Adrenal gland (tissue), 5 donors: ENCODE results near the gene ITGA6.

Experiments
- POLR2A ChIP-seq, 2 donors: fragments of 450-650 bp; IDR thresholded peaks; one replicate each; pipeline ENCODE4 v1.6.1; 2017; ENCODE audit warnings: antibody characterized with exemption in 2 of 2, mild to moderate bottlenecking in 2 of 2, moderate library complexity in 1 of 2
- TF ChIP-seq, protein P1 (sequence below), 6 experiments: fragments of 450-650 bp in 4 of 6; fragments of 200-600 bp in 2 of 6; sonication (generic) in 1 of 6; IDR thresholded peaks; 1 replicate in 5 of 6; 2 replicates in 1 of 6; pipeline versions ENCODE4 v1.5.1 to v1.8.0; 2016 to 2021; ENCODE audit warnings: antibody characterized with exemption in 6 of 6, mild to moderate bottlenecking in 2 of 6, moderate library complexity in 1 of 6
- donor health status: DM: no; HTN: no; CAD: no.

DNA sequence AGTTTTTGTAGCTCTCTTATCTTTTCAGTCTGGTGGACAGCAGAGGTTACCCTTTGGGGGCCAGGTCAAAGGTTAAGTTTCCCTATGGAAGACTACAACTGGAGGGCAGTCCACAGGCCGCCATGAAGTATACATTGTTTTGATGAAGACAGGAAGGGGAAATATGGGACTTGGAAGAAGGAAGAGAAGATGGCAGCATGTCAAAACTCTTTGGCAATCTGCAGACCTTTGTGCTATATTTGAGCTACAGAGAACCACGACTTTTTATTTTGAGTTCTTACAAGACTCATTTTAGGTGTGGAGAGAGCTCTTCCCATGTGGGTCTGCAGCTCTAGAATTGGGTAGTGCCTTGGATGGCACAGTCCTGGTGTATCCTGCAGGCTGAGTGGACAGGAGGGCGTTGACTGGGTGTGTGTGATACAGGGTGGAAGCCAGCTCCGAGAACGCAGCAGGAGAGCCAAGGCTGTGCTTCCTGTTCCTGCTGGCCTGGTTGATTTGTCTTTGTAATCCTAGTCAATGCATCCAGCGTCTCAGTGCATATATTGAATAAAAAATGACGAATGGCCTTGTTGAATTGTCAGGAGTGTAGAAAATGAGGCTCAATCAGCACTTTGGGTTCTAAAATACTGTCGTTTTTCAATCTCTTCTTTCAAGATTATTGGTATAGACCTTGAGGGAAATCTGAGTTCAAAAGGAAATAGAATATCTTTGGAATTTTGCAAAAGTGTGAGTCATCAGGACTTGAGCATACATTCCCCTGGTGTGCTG is 11.5 kb downstream of the ITGA6 start:
- TF ChIP-seq, protein P1, sequence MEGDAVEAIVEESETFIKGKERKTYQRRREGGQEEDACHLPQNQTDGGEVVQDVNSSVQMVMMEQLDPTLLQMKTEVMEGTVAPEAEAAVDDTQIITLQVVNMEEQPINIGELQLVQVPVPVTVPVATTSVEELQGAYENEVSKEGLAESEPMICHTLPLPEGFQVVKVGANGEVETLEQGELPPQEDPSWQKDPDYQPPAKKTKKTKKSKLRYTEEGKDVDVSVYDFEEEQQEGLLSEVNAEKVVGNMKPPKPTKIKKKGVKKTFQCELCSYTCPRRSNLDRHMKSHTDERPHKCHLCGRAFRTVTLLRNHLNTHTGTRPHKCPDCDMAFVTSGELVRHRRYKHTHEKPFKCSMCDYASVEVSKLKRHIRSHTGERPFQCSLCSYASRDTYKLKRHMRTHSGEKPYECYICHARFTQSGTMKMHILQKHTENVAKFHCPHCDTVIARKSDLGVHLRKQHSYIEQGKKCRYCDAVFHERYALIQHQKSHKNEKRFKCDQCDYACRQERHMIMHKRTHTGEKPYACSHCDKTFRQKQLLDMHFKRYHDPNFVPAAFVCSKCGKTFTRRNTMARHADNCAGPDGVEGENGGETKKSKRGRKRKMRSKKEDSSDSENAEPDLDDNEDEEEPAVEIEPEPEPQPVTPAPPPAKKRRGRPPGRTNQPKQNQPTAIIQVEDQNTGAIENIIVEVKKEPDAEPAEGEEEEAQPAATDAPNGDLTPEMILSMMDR (IDR thresholded peaks at IDR 0.05) = no peak
- no peak for TF ChIP-seq POLR2A (IDR thresholded peaks at IDR 0.05)
